Stimulated activated CD4-positive, alpha-beta T cell treated with anti-CD3 and anti-CD28 coated beads, TNF-alpha, amount 100 ng/mL, for 48 hours (primary cell): ENCODE results near the gene GABBR2.
A peak's percentile ranks its signal among the peaks of the same experiment; 100 is the strongest.

Experiments
- DNase-seq, 3 donors: peaks; one replicate each; pipeline ENCODE4 v3.0.0-alpha.2; 2020; ENCODE audit warnings: low read depth in 3 of 3

Gene GABBR2

GRCh38 chr9:98323051-98323830 is 385.5 kb downstream of the GABBR2 start:
- no peak for DNase-seq

- no peak for DNase-seq
Observed at GRCh38 chr9:98321269-98321668, 387.5 kb downstream of the GABBR2 start.

- no peak for DNase-seq
Observed at GRCh38 chr9:98318834-98319478, 389.8 kb downstream of the GABBR2 start.

- no peak for DNase-seq
Observed at GRCh38 chr9:98318041-98318790, 390.5 kb downstream of the GABBR2 start.

GRCh38 chr9:98317134-98317857 is 391.4 kb downstream of the GABBR2 start:
- DNase-seq = no peak

GRCh38 chr9:98316445-98317133 is 392.1 kb downstream of the GABBR2 start:
- DNase-seq = no peak

GRCh38 chr9:98315551-98316060 is 393.1 kb downstream of the GABBR2 start:
- peak; percentile 57 to 76 (median 69) for DNase-seq

GRCh38 chr9:98315067-98315453 is 393.7 kb downstream of the GABBR2 start:
- DNase-seq = no peak

- DNase-seq = no peak
Observed at GRCh38 chr9:98314381-98315066, 394.2 kb downstream of the GABBR2 start.

GRCh38 chr9:98312365-98312764 is 396.4 kb downstream of the GABBR2 start:
- DNase-seq = no peak

GRCh38 chr9:98311541-98311940 is 397.2 kb downstream of the GABBR2 start:
- DNase-seq = no peak

GRCh38 chr9:98310752-98311392 is 397.9 kb downstream of the GABBR2 start:
- DNase-seq = no peak

- DNase-seq = no peak
Observed at GRCh38 chr9:98306384-98307145, 402.2 kb downstream of the GABBR2 start.

- no peak for DNase-seq
Observed at GRCh38 chr9:98304381-98304780, 404.4 kb downstream of the GABBR2 start.

GRCh38 chr9:98303633-98304125 is 405.1 kb downstream of the GABBR2 start:
- DNase-seq = no peak

- DNase-seq = no peak
Observed at GRCh38 chr9:98302938-98303632, 405.6 kb downstream of the GABBR2 start.

GRCh38 chr9:98302150-98302549 is 406.6 kb downstream of the GABBR2 start:
- no peak for DNase-seq

GRCh38 chr9:98300611-98301010 is 408.1 kb downstream of the GABBR2 start:
- DNase-seq = no peak
